ENCODE data around the gene APOD. TPM values are rescaled to one million over a fixed set of nuclear protein-coding genes. Genes with fewer than 3 reads are reported as not detected.

The APOD gene
- total RNA-seq, 1 donor from 2014 or later, result 92.5 TPM

DNA sequence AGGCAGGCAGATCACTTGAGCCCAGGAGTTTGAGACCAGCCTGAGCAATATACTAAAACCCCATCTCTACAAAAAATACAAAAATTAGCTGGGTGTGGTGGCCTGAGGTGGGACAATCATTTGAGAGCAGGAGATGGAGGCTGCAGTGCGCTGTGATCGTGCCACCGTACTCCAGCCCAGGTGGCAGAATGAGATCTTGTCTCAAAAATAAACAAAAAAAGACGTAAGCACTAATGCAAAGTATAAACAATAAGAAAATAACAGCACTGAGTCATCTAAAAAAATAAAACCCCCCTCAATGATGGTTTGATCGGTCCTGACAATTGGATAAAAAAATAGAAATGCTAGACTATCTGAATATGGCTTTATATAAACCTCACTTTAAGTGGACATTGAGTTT lies 44.3 kb downstream of the APOD start:
- H3K4me3 ChIP-seq, result no peak overlapping the region
- TF ChIP-seq, protein P1, sequence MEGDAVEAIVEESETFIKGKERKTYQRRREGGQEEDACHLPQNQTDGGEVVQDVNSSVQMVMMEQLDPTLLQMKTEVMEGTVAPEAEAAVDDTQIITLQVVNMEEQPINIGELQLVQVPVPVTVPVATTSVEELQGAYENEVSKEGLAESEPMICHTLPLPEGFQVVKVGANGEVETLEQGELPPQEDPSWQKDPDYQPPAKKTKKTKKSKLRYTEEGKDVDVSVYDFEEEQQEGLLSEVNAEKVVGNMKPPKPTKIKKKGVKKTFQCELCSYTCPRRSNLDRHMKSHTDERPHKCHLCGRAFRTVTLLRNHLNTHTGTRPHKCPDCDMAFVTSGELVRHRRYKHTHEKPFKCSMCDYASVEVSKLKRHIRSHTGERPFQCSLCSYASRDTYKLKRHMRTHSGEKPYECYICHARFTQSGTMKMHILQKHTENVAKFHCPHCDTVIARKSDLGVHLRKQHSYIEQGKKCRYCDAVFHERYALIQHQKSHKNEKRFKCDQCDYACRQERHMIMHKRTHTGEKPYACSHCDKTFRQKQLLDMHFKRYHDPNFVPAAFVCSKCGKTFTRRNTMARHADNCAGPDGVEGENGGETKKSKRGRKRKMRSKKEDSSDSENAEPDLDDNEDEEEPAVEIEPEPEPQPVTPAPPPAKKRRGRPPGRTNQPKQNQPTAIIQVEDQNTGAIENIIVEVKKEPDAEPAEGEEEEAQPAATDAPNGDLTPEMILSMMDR (IDR thresholded peaks at IDR 0.05; ENCODE audit: borderline replicate concordance), result no peak
- no peak for DNase-seq
- H3K4me1 ChIP-seq, result peaks cover 87% of the 10 kb centered on the region
- no peaks in the 10 kb centered on the region for H3K27me3 ChIP-seq (ENCODE audit: low read depth)
- H3K36me3 ChIP-seq, result no peaks in the 10 kb centered on the region
- intact Hi-C loops (cut with micrococcal nuclease), result no loop called here
- H3K27ac ChIP-seq (replicated peaks), result no peak overlapping the region
- H3K9me3 ChIP-seq (replicated peaks), result no peaks in the 10 kb centered on the region

DNA sequence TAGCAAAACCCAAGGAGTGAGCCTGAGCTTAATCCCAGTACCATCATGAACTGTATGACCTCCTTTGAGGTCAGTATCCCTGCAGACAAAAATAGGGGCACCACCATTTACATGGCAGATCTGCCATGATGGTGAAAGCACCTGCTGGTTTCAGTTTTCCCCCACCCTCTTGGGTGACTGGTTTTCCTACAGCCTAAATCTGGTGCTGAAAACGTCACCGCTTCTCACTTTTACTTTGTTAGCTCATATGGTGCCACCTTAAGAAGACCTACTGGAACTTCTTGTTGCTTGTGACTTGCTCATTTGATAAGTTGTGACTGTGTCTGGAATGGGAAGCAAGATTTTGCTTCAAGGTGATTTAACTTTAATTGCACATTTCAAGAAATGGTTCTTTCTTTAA lies 45.7 kb downstream of the APOD start:
- intact Hi-C loops (cut with micrococcal nuclease), result no loop called here
- peaks cover 89% of the 10 kb centered on the region for H3K4me1 ChIP-seq
- H3K27ac ChIP-seq (replicated peaks), result no peak overlapping the region

DNA sequence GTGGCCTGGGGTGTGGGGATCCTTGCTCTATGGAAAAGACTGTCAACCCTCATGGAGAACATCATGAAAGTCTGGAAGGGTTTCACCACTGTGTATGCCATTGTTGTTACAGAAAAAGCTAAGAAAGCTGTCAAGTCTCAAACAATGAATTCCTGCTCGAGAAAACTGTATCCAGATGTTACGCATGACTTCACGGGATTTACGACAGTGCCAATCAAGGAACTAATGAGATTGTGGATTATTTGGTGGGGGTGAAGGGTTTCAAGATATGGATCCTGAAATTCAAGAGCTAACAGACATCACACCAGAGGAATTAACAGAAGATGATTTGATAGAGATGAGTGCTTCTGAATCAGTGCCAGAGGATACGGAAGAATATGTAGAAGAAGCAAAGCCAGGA lies 48.4 kb downstream of the APOD start:
- no peak overlapping the region for H3K4me3 ChIP-seq
- TF ChIP-seq, protein P1 (IDR thresholded peaks at IDR 0.05; ENCODE audit: borderline replicate concordance), result no peak
- H3K27me3 ChIP-seq (ENCODE audit: low read depth), result no peaks in the 10 kb centered on the region
- no peaks in the 10 kb centered on the region for H3K9me3 ChIP-seq (replicated peaks)
- intact Hi-C loops (cut with micrococcal nuclease), result no loop called here
- DNase-seq, result no peak
- no peaks in the 10 kb centered on the region for H3K36me3 ChIP-seq
- no peak overlapping the region for H3K27ac ChIP-seq (replicated peaks)
- H3K4me1 ChIP-seq, result peaks cover 74% of the 10 kb centered on the region

More for the DNA sequence above, 45.7 kb downstream of the APOD start:
- H3K36me3 ChIP-seq, result no peaks in the 10 kb centered on the region
- H3K27me3 ChIP-seq (ENCODE audit: low read depth), result no peaks in the 10 kb centered on the region
- TF ChIP-seq, protein P1 (IDR thresholded peaks at IDR 0.05; ENCODE audit: borderline replicate concordance), result no peak
- no peak overlapping the region for H3K4me3 ChIP-seq
- no peak for DNase-seq
- no peaks in the 10 kb centered on the region for H3K9me3 ChIP-seq (replicated peaks)

DNA sequence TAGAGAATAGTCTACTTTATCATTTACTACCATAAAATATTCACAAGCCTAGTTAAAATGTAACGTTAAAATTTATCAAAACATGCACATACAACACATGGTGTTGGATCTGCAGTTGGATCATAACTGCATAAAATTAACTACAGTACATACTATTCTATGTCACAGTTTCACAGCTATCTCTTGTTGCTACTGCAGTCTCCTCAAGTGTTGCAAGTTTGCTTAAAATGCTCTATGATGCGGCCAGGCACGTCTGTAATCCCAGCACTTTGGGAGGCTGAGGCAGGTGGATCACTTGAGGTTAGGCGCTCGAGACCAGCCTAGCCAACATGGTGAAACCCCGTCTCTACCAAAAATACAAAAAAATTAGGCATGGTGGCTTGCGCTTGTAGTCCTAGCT lies 50.9 kb downstream of the APOD start:
- Histone ChIP-seq H3K4me1 (peaks cover 50% of the 10 kb centered on the region), H3K27me3 (ENCODE audit: low read depth) (no peaks in the 10 kb centered on the region), H3K9me3 (replicated peaks) (no peaks in the 10 kb centered on the region), H3K27ac (replicated peaks) (no peak overlapping the region), H3K4me3 (no peak overlapping the region), H3K36me3 (no peaks in the 10 kb centered on the region)
- TF ChIP-seq, protein P1 (IDR thresholded peaks at IDR 0.05; ENCODE audit: borderline replicate concordance), result no peak
- no peak for DNase-seq
- intact Hi-C loops (cut with micrococcal nuclease), result no loop called here

DNA sequence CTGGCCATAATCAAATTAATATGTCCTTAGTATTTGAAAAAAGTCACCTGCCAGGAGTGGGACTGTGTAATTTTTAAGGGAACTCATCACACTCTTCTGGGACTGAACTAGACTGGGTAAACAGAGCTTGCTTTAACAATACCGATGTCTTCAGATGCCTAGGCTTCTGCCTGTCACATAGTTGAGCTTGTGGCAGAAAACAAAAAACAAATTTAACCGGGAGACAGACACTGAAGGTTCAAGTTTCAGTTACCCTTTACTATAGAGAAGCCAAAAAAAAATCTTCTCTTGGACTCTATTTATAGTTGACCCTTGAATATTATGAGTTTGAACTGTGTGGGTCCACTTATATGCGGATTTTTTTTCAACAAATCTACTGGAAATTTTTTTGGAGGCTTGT lies 51.4 kb downstream of the APOD start:
- no peaks in the 10 kb centered on the region for H3K27me3 ChIP-seq (ENCODE audit: low read depth)
- peaks cover 3% of the 10 kb centered on the region for H3K36me3 ChIP-seq
- DNase-seq, result no peak
- no peak overlapping the region for H3K27ac ChIP-seq (replicated peaks)
- TF ChIP-seq, protein P1 (IDR thresholded peaks at IDR 0.05; ENCODE audit: borderline replicate concordance), result no peak
- intact Hi-C loops (cut with micrococcal nuclease), result no loop called here
- peaks cover 48% of the 10 kb centered on the region for H3K4me1 ChIP-seq
- H3K4me3 ChIP-seq, result no peak overlapping the region
- no peaks in the 10 kb centered on the region for H3K9me3 ChIP-seq (replicated peaks)

DNA sequence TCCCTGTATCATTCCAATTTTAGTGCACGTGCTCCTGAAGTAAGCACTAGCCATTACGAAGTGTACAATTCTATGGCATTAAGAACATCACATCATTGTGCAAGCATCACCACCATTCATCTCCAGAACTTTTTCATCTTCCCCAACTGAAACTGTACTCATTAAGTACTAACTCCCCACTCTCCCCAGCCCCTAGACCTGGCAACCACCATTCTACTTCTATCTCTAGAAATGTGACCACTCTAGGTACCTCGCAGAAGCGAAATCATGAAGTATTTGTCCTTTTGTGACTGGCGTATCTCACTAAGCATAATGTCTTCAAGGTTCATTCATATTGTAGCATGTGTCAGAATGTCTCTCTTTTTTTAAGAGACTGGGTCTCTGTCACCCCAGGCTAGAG lies 52.1 kb downstream of the APOD start:
- Histone ChIP-seq H3K9me3 (replicated peaks) (no peaks in the 10 kb centered on the region), H3K27ac (replicated peaks) (no peak overlapping the region), H3K36me3 (peaks cover 10% of the 10 kb centered on the region), H3K4me3 (no peak overlapping the region), H3K27me3 (ENCODE audit: low read depth) (no peaks in the 10 kb centered on the region), H3K4me1 (peaks cover 44% of the 10 kb centered on the region)
- intact Hi-C loops (cut with micrococcal nuclease), result no loop called here
- TF ChIP-seq, protein P1 (IDR thresholded peaks at IDR 0.05; ENCODE audit: borderline replicate concordance), result no peak
- no peak for DNase-seq

All from left ventricle myocardium inferior (tissue), 1 donor.